HG03432 (cell line): ENCODE measurements around the gene OVOL1.
A peak's percentile ranks its signal among the peaks of the same experiment; 100 is the strongest.

Experiments
- ATAC-seq: cut with Tn5 transposase; IDR thresholded peaks from one replicate; pipeline ENCODE4 v1.9.1; 2021; ENCODE audit warnings: mild to moderate bottlenecking, moderate library complexity; ENCODE audit not compliant: unreplicated experiment

OVOL1 gene

GRCh38 chr11:65777821-65778361, 9.0 kb upstream of the OVOL1 start:
- ATAC-seq, result no peak

DNA sequence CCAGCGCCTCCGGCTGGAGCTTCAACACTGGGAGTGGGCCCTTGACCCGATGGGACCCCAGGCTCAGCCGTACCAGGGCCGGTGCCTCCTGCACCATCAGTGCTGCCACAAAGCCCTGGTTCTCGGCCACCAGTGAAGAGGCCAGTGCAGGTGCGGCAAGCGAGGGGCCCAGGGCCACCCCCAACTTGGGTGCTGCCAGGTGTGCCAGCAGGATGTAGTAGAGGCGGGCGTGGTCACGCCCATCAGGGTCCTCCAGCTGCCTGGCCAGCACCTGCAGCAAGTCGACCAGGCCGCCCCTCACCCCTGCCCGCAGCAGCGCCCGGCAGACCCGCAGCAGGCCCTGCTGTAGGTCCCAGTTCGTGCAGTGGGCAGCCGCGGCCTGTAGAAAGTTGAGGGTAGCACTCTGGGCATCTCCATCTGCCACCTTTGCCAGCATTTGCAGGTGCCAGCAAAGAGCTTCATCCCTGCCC, 8.4 kb upstream of the OVOL1 start:
- ATAC-seq, result no peak

DNA sequence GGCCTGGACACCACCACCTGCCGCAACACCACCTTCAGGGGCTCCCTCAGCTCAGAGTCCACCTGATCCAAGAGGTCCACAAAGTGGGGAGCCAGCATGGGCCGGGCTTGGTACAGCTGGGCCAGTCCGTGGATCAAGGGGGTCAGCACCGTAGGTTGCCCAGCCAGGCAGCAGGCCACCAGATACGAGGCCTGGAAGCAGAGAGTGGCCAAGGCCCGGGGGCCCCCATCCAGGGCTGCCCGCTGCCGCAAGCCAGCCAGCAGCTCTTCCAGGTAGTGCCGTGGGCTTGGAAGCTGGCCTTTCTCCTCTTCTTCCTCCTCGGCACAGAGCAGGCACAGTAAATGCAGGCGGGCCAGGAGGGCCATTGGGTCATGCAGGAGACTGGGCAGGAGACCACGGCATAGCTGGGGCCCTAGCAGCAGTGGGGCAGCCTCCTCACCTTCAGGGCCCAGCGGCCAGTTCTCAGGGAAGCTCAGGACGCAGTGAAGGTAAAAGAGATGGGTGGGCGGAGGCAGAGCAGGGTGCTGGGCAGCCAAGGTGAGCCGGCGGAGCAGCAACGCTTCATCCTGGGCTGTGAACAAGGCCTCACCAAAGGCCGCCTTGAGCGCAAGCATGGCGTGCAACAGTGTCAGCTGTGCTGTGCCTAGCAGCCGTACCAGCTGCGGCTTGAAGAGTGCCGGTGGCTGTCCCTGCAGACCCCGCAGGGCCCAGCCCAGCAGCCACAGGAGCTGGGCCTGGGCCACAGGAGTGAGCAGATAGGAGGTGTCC, 7.8 kb upstream of the OVOL1 start:
- no peak for ATAC-seq

DNA sequence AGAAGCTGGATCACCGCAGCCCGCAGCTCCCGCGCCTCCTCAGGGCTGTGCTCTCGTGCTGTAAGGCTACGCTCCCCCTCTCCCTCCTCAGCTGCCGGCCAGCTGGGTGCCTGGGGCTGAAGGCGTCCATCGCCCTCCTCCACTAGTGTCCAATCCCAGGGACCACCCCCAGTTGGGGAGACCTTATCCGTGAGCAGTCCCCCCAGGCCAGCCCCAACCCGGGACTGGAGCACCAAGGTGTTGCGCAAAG, 7.3 kb upstream of the OVOL1 start:
- no peak for ATAC-seq

- ATAC-seq, result peak; percentile 55
Observed at GRCh38 chr11:65779919-65780769, 6.7 kb upstream of the OVOL1 start.

DNA sequence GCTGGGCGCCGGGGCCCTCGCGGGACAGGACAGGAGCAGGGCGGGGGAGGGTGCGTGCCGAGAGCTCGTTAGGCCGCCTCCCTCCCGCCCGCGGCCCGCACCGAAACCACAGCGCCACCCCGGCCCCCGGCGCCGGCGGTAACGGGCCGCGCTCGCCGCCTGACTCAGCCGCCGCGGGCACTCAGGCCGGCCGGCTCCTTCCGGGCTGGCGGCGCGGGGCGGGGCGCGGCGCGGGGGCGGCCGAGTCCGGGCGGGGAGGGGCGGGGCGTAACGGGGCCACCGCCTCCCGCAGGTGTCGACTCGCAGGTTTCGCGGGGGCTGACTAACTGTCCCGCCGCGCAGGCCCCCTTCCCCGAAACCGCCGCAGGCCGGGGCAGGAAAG, 6.1 kb upstream of the OVOL1 start, which contains the start of gene AP5B1:
AP5B1 (minus strand) TSS at position 207 of the 382 bp plus-strand sequence. CDS start 385 bp downstream, outside the sequence.
- peak; percentile 58 for ATAC-seq

DNA sequence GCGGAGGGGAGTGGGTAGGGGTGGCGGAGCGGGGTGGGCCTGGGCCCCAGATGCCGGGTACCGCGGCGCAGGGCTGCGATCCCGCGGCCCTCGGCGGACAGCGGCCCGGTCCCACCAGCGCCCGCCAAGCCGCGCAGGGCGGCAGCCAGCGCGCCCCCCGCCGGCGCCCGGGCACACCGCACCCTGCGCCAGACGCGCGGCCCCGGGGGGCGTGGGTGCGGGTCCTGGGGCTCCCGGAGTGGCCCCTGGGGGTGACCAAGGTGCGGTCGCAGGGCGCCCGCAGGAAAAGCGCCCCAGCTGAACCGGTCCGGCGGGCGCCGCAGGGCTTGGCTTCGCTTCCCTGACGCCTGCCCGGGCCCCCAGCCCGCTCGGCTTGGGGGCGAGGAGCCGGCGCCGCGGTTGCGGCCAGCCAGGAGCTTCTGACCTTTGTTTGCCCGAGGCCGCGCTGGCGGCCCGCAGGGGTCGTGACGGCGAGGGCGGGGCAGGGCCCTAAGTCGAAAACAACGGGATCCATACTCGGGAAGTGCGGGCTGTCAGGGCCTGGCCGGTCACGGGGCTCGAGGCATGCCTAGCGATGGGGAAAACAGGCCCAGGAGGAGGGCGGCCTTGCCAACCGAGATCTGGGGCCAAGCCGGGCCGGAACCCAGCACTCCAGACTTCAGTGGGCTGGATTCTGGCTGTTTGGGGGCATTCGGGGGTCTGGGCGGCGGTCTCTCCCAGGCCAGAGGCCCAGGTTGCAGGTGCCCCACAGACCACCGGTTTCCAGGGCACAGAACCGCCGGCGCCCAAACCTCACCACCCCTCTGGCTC, 5.5 kb upstream of the OVOL1 start:
- ATAC-seq, result peak; percentile 24

DNA sequence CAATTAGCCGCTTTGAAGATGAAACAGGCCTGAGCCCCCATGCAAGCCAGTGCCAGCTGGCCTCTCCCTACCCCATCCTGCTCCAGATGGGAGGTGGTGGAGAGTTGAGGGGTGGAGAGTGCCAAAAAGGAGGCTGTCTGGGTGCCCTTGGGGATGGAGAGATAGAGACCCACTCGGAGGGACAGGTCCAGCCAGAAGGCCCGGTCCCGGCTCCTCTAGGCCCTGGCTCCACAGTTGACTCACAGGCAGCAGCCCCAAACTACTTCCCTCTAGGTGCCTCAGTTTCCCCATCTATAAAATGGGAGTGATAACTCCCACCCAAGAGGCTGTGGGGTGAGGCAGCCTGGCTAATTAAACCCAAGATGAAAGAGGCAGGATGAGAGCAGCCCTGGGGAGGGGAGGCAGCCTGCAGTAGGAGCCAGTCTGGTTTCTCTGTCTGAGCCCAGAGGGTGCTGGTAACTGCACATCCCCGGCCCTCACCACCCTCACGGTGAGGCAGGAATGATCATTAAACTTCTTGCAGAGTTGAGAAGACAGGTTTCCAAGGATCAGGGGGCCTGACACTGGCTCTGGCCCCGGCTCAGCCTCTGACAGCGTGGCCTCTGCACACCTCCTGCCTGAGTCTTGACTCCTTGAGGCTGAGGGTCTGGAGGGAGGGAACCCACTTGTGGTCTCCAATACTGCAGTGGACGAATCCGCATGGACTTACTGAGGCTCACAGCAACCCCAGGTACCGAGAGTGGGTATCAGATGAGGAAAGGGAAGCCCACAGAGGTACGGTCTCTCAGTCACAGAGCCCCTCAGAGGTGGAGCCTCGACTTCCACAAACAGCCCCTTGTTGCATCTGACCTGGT, 4.7 kb upstream of the OVOL1 start:
- ATAC-seq, result no peak

DNA sequence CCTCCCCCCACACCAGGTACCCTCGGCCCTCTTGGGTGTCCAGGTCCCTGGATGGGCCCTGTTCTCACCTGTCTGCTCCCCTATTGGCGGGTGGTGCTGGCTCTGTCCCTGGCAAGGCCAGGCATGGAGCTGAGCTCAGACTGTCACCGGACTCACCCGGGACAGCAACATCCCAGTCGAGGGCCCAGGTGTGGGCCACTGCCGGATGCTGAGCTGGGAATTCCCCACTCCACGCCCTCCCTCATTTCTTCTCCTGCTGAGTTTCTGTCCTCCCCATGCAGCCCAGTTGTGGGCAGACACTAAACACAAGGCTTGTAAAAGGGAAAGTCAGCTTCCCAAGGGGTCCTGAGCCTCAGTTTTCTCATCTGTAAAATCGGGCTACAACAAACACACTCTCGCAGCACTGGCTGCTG, 4.0 kb upstream of the OVOL1 start:
- ATAC-seq, result no peak

- no peak for ATAC-seq
Observed at GRCh38 chr11:65785319-65786007, 1.4 kb upstream of the OVOL1 start.

DNA sequence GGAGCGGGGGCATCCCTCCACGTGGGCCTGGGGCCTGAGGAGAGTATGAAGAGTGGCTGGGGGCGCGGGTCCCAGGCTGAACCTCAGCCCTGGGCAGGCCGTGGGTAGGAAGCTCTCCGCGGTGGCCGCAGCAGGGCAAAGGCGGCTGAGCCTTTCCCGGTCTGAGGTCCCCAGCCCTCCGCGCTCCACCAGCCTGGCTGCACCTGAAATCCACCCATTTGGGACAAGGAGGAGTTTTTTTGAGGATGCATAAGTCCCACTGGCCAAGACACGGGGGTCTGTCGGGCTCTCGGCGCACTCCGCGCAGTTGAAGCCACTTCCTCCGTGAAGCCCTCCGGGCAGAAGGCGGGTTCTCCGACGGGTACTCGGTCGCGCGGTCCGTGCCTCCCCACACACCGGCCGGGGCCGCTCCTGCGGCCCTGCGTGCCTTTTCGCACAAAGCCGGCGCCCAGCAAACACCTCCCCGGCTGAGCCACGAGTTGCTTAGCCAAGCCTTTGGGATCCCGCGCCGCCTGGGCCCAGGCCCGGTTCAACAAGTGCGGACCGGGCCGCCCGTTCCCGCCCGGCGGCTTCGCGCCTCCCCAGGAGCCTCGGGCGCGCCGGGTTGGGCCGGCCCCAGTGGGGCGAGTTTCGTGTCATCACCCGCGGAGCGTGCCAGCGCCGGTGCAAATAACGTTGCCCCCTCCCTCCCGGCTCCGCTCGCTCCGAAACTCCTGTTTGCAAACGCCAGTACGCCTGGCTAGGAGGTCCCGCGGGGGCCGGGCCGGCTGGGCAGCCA, 666 bp upstream of the OVOL1 start:
- ATAC-seq, result no peak

- no peak for ATAC-seq
Observed at GRCh38 chr11:65787649-65788622, 1.1 kb downstream of the OVOL1 start.

GRCh38 chr11:65788821-65789220, 2.0 kb downstream of the OVOL1 start:
- no peak for ATAC-seq

GRCh38 chr11:65789230-65790103, 2.6 kb downstream of the OVOL1 start:
- no peak for ATAC-seq

- no peak for ATAC-seq
Observed at GRCh38 chr11:65790104-65790901, 3.4 kb downstream of the OVOL1 start.
